ENCODE results near the gene ZNF513. TPM values are rescaled to one million over a fixed set of nuclear protein-coding genes. Genes with fewer than 3 reads are reported as not detected.
"Not testable (repeated sequence)": the region's sequence is repeated elsewhere in the genome, so short reads cannot be mapped to it uniquely, and the experiment has no call there.

The ZNF513 gene
- total RNA-seq, 2 donors from 2014 or later, result 4.7 to 6.2 TPM

GRCh38 chr2:27354597-27354927, 26.0 kb downstream of the ZNF513 start:
- Histone ChIP-seq H3K27ac (no peak overlapping the region), H3K36me3 (no peaks in the 10 kb centered on the region), H3K4me1 (peaks cover 0 to 34% of the 10 kb centered on the region in 2 donors), H3K27me3 (no peaks in the 10 kb centered on the region), H3K4me3 (no peak overlapping the region), H3K9me3 (no peaks in the 10 kb centered on the region)
- no peak for DNase-seq (ENCODE audit: low spot score)
- TF ChIP-seq, protein P1, sequence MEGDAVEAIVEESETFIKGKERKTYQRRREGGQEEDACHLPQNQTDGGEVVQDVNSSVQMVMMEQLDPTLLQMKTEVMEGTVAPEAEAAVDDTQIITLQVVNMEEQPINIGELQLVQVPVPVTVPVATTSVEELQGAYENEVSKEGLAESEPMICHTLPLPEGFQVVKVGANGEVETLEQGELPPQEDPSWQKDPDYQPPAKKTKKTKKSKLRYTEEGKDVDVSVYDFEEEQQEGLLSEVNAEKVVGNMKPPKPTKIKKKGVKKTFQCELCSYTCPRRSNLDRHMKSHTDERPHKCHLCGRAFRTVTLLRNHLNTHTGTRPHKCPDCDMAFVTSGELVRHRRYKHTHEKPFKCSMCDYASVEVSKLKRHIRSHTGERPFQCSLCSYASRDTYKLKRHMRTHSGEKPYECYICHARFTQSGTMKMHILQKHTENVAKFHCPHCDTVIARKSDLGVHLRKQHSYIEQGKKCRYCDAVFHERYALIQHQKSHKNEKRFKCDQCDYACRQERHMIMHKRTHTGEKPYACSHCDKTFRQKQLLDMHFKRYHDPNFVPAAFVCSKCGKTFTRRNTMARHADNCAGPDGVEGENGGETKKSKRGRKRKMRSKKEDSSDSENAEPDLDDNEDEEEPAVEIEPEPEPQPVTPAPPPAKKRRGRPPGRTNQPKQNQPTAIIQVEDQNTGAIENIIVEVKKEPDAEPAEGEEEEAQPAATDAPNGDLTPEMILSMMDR (IDR thresholded peaks at IDR 0.05), result no peak

DNA sequence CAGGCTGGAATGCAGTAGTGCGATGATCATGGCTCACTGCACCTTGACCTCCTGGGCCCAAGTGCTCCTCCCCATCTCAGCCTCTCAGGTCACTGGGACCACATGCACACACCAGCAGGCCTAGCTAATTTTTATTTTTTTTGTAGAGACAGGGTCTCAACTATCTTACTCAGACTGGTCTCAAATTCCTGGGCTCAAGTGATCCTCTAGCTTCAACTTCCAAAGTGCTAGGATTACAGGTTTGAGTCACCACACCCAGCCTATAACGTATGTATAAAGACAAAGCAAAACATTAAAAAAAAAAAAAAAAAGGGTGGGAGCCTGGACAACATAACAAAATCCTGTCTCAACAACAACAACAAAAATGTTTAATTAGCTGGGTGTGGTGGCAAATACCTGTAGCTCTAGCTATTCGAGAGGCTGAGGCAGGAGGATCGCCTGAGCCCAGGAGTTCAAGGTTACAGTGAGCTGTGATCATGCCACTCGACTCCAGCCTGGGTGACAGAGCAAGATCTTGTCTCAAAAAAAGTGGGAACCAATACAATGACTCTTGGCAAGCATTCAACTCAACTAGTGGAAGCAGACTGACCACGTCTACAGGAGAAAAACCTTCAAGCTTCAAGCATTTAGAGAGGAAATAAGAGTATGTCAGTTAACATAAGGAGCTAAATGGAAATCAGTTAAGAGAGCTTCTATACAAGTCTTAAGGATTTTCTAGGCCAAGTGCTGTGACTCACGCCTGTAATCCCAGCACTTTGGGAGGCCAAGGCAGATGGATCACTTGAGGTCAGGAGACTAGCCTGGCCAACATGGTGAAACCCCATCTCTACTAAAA, 26.6 kb downstream of the ZNF513 start:
- Histone ChIP-seq H3K27ac (no peak overlapping the region), H3K9me3 (no peaks in the 10 kb centered on the region), H3K36me3 (no peaks in the 10 kb centered on the region), H3K4me1 (peaks cover 0 to 34% of the 10 kb centered on the region in 2 donors), H3K27me3 (no peaks in the 10 kb centered on the region), H3K4me3 (no peak overlapping the region)
- no peak for DNase-seq (ENCODE audit: low spot score)
- TF ChIP-seq, protein P1 (IDR thresholded peaks at IDR 0.05), result no peak

- H3K4me1 ChIP-seq, result peaks cover 0 to 33% of the 10 kb centered on the region in 2 donors
- not testable (repeated sequence) for H3K27ac ChIP-seq; H3K9me3 ChIP-seq; H3K4me3 ChIP-seq; DNase-seq (ENCODE audit: low spot score); H3K27me3 ChIP-seq; H3K36me3 ChIP-seq
These were observed 27.2 kb downstream of the ZNF513 start for GRCh38 chr2:27353386-27353761.

DNA sequence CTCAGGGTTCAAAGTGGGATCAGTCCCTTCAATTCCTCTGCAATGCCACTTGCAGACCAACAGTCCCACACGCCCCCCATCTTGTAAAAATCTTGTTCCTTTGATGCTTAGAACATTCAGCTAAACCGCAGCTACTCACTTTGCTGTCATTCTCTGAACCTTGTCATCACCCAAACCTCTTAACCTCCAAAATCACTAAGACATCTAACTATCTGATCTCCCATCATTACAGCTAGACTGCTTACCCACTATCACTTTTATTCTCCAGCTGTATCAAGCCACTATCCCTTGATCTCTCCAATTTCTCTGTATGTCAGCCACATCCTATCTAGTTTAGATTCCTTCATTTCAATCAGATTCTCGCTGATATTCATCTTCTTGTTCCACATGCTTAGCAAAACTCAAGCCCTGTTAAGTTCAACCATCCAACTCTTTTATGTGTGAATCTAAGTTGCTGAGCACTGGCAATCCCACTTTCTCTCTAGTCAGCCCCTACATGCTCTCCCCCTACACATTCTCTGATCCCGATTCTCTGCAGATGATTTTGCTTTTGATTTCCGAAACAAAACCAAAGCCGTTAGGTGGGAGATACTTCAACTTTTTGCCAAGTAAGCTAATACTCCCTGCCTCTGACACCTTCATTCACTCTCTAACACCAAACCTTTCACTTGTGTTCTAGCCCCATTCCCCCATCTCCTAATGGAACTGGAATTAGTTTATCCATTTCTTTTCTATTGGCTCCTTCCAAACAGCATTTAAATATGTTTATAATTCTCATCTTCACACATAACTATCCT, 28.5 kb downstream of the ZNF513 start:
- H3K9me3 ChIP-seq, result no peaks in the 10 kb centered on the region
- H3K36me3 ChIP-seq, result no peaks in the 10 kb centered on the region
- no peak overlapping the region for H3K4me3 ChIP-seq
- peaks cover 0 to 21% of the 10 kb centered on the region in 2 donors for H3K4me1 ChIP-seq
- no peaks in the 10 kb centered on the region for H3K27me3 ChIP-seq
- no peak overlapping the region for H3K27ac ChIP-seq
- DNase-seq (ENCODE audit: low spot score), result no peak
- TF ChIP-seq, protein P1 (IDR thresholded peaks at IDR 0.05), result no peak

- TF ChIP-seq, protein P1 (IDR thresholded peaks at IDR 0.05), result no peak
- H3K4me1 ChIP-seq, result peaks cover 0 to 12% of the 10 kb centered on the region in 2 donors
- H3K27ac ChIP-seq, result no peak overlapping the region
- H3K9me3 ChIP-seq, result no peaks in the 10 kb centered on the region
- H3K27me3 ChIP-seq, result no peaks in the 10 kb centered on the region
- H3K36me3 ChIP-seq, result no peaks in the 10 kb centered on the region
- no peak for DNase-seq (ENCODE audit: low spot score)
- H3K4me3 ChIP-seq, result no peak overlapping the region
These were observed 30.3 kb downstream of the ZNF513 start for GRCh38 chr2:27350106-27350693.

- TF ChIP-seq, protein P1 (IDR thresholded peaks at IDR 0.05), result no peak
- no peaks in the 10 kb centered on the region for H3K27me3 ChIP-seq
- H3K4me1 ChIP-seq, result no peaks in the 10 kb centered on the region
- no peak overlapping the region for H3K27ac ChIP-seq
- H3K36me3 ChIP-seq, result peaks cover 5% of the 10 kb centered on the region
- no peaks in the 10 kb centered on the region for H3K9me3 ChIP-seq
- no peak for DNase-seq (ENCODE audit: low spot score)
- no peak overlapping the region for H3K4me3 ChIP-seq
These were observed 32.9 kb downstream of the ZNF513 start for GRCh38 chr2:27347641-27348040.
